ENCODE results near the gene GADL1.

- no peak for TF ChIP-seq ARNTL (CRISPR knock-in tag; IDR thresholded peaks at IDR 0.05; ENCODE audit: borderline replicate concordance, low read depth)
- no peak for TF ChIP-seq ZFP3 (CRISPR knock-in tag; IDR thresholded peaks at IDR 0.05)
- TF ChIP-seq, protein P1, sequence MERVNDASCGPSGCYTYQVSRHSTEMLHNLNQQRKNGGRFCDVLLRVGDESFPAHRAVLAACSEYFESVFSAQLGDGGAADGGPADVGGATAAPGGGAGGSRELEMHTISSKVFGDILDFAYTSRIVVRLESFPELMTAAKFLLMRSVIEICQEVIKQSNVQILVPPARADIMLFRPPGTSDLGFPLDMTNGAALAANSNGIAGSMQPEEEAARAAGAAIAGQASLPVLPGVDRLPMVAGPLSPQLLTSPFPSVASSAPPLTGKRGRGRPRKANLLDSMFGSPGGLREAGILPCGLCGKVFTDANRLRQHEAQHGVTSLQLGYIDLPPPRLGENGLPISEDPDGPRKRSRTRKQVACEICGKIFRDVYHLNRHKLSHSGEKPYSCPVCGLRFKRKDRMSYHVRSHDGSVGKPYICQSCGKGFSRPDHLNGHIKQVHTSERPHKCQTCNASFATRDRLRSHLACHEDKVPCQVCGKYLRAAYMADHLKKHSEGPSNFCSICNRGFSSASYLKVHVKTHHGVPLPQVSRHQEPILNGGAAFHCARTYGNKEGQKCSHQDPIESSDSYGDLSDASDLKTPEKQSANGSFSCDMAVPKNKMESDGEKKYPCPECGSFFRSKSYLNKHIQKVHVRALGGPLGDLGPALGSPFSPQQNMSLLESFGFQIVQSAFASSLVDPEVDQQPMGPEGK (CRISPR knock-in tag; IDR thresholded peaks at IDR 0.05; ENCODE audit: borderline replicate concordance), result no peak
- TF ChIP-seq TCF4 (CRISPR knock-in tag; IDR thresholded peaks at IDR 0.05; ENCODE audit: borderline replicate concordance), result no peak
- TF ChIP-seq ZFP30 (CRISPR knock-in tag; IDR thresholded peaks at IDR 0.05), result no peak
- TF ChIP-seq ZC3H10 (CRISPR knock-in tag; IDR thresholded peaks at IDR 0.05), result no peak
- no peak for TF ChIP-seq RARB (CRISPR knock-in tag; IDR thresholded peaks at IDR 0.05)
- TF ChIP-seq ZNF565 (CRISPR knock-in tag; conservative IDR thresholded peaks at IDR 0.05; ENCODE audit: low read depth), result no peak
- TF ChIP-seq ISL1 (CRISPR knock-in tag; IDR thresholded peaks at IDR 0.05), result no peak
Measured at GRCh38 chr3:30683769-30684168, 210.7 kb downstream of the GADL1 start.

Data from SK-N-SH treated with all-trans-retinoic acid at 6 μM for 48 hours (cell line).